ENCODE measurements around the gene NID1. TPM values are rescaled to one million over a fixed set of nuclear protein-coding genes. Genes with fewer than 3 reads are reported as not detected.

The NID1 gene
- total and polyA plus RNA-seq, 2 donors (not counting 3 experiments of a cell fraction or from before 2014, with no cell fraction given): 87.0 to 109 TPM

- BruUV-seq (replicated peaks): no TSS peak
- ChIA-PET POLR2A (no interaction called here), CTCF (interaction anchor here (4.0 kb wide), 1 partner anchor 9 kb away, joined by 50 read pairs; no protein-coding TSS in a partner anchor)
- Histone ChIP-seq H2AFZ (ENCODE audit: low read depth, low read length) (no peak overlapping the region), H3K27ac (ENCODE audit: insufficient read depth, low read depth, low read length) (no peak overlapping the region), H3K4me3 (replicated peaks in 1 of 3; ENCODE audit: insufficient read depth in 1 of 3, low read depth in 1 of 3, low read length in 3 of 3) (no peak overlapping the region), H4K20me1 (replicated peaks; ENCODE audit: control insufficient read depth, extremely low read depth, insufficient read depth, low read length) (no peaks in the 10 kb centered on the region), H3K36me3 (ENCODE audit: control insufficient read depth in 2 of 2, extremely low read depth in 1 of 2, insufficient read depth in 2 of 2, low read length in 2 of 2) (peaks cover 2 to 28% of the 10 kb centered on the region in 2 experiments), H3K9ac (replicated peaks; ENCODE audit: extremely low read depth, insufficient read depth, low read length) (no peak overlapping the region), H3K4me2 (ENCODE audit: insufficient read depth, low read length) (no peak overlapping the region), H3K9me3 (replicated peaks; ENCODE audit: control insufficient read depth, insufficient read depth, low read length) (no peaks in the 10 kb centered on the region), H3K27me3 (ENCODE audit: control insufficient read depth in 2 of 2, insufficient read depth in 2 of 2, low read length in 2 of 2) (no peaks in the 10 kb centered on the region), H3K9me1 (replicated peaks; ENCODE audit: control insufficient read depth, extremely low read depth, insufficient read depth, low read length) (no peaks in the 10 kb centered on the region), H3K79me2 (ENCODE audit: control insufficient read depth, insufficient read depth, low read length) (no peaks in the 10 kb centered on the region), H3K4me1 (ENCODE audit: control insufficient read depth, extremely low read depth, insufficient read depth, low read length) (peaks cover 34% of the 10 kb centered on the region)
- DNase-seq (ENCODE audit: low read depth, low spot score) (no peak), FAIRE-seq (no peak)
- intact Hi-C loops (cut with micrococcal nuclease) (loop anchor here (10.0 kb wide), 1 partner anchor 544 kb away; the partner anchor contains the start of gene LGALS8), dilution Hi-C loops (cut with MboI; ENCODE audit: extremely low pct_ligation_motif_present, low sequenced_read_pairs) (no loop called here)
- TF ChIP-seq POLR2A (IDR thresholded peaks at IDR 0.05; ENCODE audit: low read depth, low read length) (no peak), MAX (IDR thresholded peaks at IDR 0.05; ENCODE audit: insufficient read depth, insufficient read length) (no peak), POLR2AphosphoS5 (IDR thresholded peaks at IDR 0.05; ENCODE audit: insufficient read depth, low read depth, low read length) (no peak), MYC (IDR thresholded peaks at IDR 0.05; ENCODE audit: low read depth, low read length) (no peak), FOS (IDR thresholded peaks at IDR 0.05; ENCODE audit: borderline replicate concordance, insufficient read depth, low read length) (no peak)
These were observed 83.9 kb downstream of the NID1 start for GRCh38 chr1:235980976-235981375.

- Histone ChIP-seq H3K9me1 (replicated peaks; ENCODE audit: control insufficient read depth, extremely low read depth, insufficient read depth, low read length) (no peaks in the 10 kb centered on the region), H3K4me1 (ENCODE audit: control insufficient read depth, extremely low read depth, insufficient read depth, low read length) (peaks cover 23% of the 10 kb centered on the region), H2AFZ (ENCODE audit: low read depth, low read length) (no peak overlapping the region), H3K27me3 (ENCODE audit: control insufficient read depth in 2 of 2, insufficient read depth in 2 of 2, low read length in 2 of 2) (no peaks in the 10 kb centered on the region), H3K4me3 (replicated peaks in 1 of 3; ENCODE audit: insufficient read depth in 1 of 3, low read depth in 1 of 3, low read length in 3 of 3) (no peak overlapping the region), H4K20me1 (replicated peaks; ENCODE audit: control insufficient read depth, extremely low read depth, insufficient read depth, low read length) (no peaks in the 10 kb centered on the region), H3K4me2 (ENCODE audit: insufficient read depth, low read length) (no peak overlapping the region), H3K9ac (replicated peaks; ENCODE audit: extremely low read depth, insufficient read depth, low read length) (no peak overlapping the region), H3K9me3 (replicated peaks; ENCODE audit: control insufficient read depth, insufficient read depth, low read length) (no peaks in the 10 kb centered on the region), H3K79me2 (ENCODE audit: control insufficient read depth, insufficient read depth, low read length) (no peaks in the 10 kb centered on the region), H3K27ac (ENCODE audit: insufficient read depth, low read depth, low read length) (no peak overlapping the region), H3K36me3 (ENCODE audit: control insufficient read depth in 2 of 2, extremely low read depth in 1 of 2, insufficient read depth in 2 of 2, low read length in 2 of 2) (peaks cover 2 to 28% of the 10 kb centered on the region in 2 experiments)
- intact Hi-C loops (cut with micrococcal nuclease): loop anchor here (10.0 kb wide), 1 partner anchor 545 kb away; the partner anchor contains the start of gene LGALS8
- ChIA-PET POLR2A (no interaction called here), CTCF (no interaction called here)
- FAIRE-seq (no peak), DNase-seq (ENCODE audit: low read depth, low spot score) (no peak)
- dilution Hi-C loops (cut with MboI; ENCODE audit: extremely low pct_ligation_motif_present, low sequenced_read_pairs): no loop called here
- TF ChIP-seq MYC (IDR thresholded peaks at IDR 0.05; ENCODE audit: low read depth, low read length) (no peak), EZH2 (IDR thresholded peaks at IDR 0.05; ENCODE audit: borderline replicate concordance, low read depth, low read length, severe bottlenecking) (no peak), POLR2A (IDR thresholded peaks at IDR 0.05; ENCODE audit: low read depth, low read length) (no peak), FOS (IDR thresholded peaks at IDR 0.05; ENCODE audit: borderline replicate concordance, insufficient read depth, low read length) (no peak), CTCF (IDR thresholded peaks at IDR 0.05; ENCODE audit: extremely low read depth in 1 of 2, insufficient read depth in 1 of 2, low read depth in 1 of 2, low read length in 2 of 2) (no peak), POLR2AphosphoS5 (IDR thresholded peaks at IDR 0.05; ENCODE audit: insufficient read depth, low read depth, low read length) (no peak), JUN (IDR thresholded peaks at IDR 0.05; ENCODE audit: borderline replicate concordance, insufficient read depth, insufficient read length, low read depth) (no peak), MAX (IDR thresholded peaks at IDR 0.05; ENCODE audit: insufficient read depth, insufficient read length) (no peak), GATA2 (IDR thresholded peaks at IDR 0.05; ENCODE audit: insufficient read depth, insufficient read length, low read depth, low read length) (no peak)
- BruUV-seq (replicated peaks): no TSS peak
These were observed 85.1 kb downstream of the NID1 start for GRCh38 chr1:235979716-235980333.

Data from endothelial cell of umbilical vein (primary cell).